Measurements from ENCODE around the gene CST9. TPM values are rescaled to one million over a fixed set of nuclear protein-coding genes. Genes with fewer than 3 reads are reported as not detected.

CST9 gene
- total and polyA plus RNA-seq, 2 of the 13 experiments (the other 11 are each of a cell fraction or from before 2014, with no cell fraction given), result 0.07 TPM; not detected in 1

GRCh38 chr20:23640671-23641667, 35.3 kb upstream of the CST9 start (continued):
- TF ChIP-seq GFI1 (CRISPR knock-in tag; IDR thresholded peaks at IDR 0.05; ENCODE audit: borderline replicate concordance) (no peak), ARID2 (CRISPR knock-in tag; IDR thresholded peaks at IDR 0.05; ENCODE audit: borderline replicate concordance) (peak; percentile 90; the same call in 1 of the 2 replicates), MIXL1 (CRISPR knock-in tag; IDR thresholded peaks at IDR 0.05) (peak; percentile 47; the same call in 1 of the 2 replicates), ZNF557 (CRISPR knock-in tag; IDR thresholded peaks at IDR 0.05) (no peak), MYC (CRISPR knock-in tag; IDR thresholded peaks at IDR 0.05; ENCODE audit: borderline replicate concordance) (peak; percentile 82), ZNF282 (IDR thresholded peaks at IDR 0.05; ENCODE audit: partially characterized antibody) (no peak), TRAFD1 (CRISPR knock-in tag; IDR thresholded peaks at IDR 0.05; ENCODE audit: borderline replicate concordance) (0 out of 2 replicates have a peak, but pooled peaks have one; percentile 1), ZNF589 (CRISPR knock-in tag; conservative IDR thresholded peaks at IDR 0.05) (no peak), AKAP8 (CRISPR knock-in tag; IDR thresholded peaks at IDR 0.05) (no peak), ZFP1 (CRISPR knock-in tag; IDR thresholded peaks at IDR 0.05) (peak; percentile 71; the same call in 1 of the 2 replicates), ZNF362 (CRISPR knock-in tag; IDR thresholded peaks at IDR 0.05; ENCODE audit: borderline replicate concordance) (no peak), HDAC2 (CRISPR knock-in tag; IDR thresholded peaks at IDR 0.05) (peak; percentile 79; the same call in 1 of the 2 replicates), XBP1 (CRISPR knock-in tag; IDR thresholded peaks at IDR 0.05) (no peak), ZNF891 (CRISPR knock-in tag; IDR thresholded peaks at IDR 0.05) (no peak), RAD21 (CRISPR knock-in tag; IDR thresholded peaks at IDR 0.05) (no peak), SP2 (CRISPR knock-in tag; IDR thresholded peaks at IDR 0.05) (no peak; the same call in 1 of the 2 replicates), ZNF484 (CRISPR knock-in tag; IDR thresholded peaks at IDR 0.05; ENCODE audit: borderline replicate concordance, low read depth) (no peak), MIER2 (CRISPR knock-in tag; IDR thresholded peaks at IDR 0.05) (no peak), ZSCAN12 (CRISPR knock-in tag; IDR thresholded peaks at IDR 0.05) (no peak), ZNF784 (CRISPR knock-in tag; IDR thresholded peaks at IDR 0.05; ENCODE audit: borderline replicate concordance) (no peak), GPBP1L1 (CRISPR knock-in tag; IDR thresholded peaks at IDR 0.05) (no peak)

All from HepG2 (cell line).